ENCODE data around the gene YPEL1.

The YPEL1 gene

GRCh38 chr22:21652010-21652546 is 83.5 kb downstream of the YPEL1 start:
- Histone ChIP-seq H3K9ac (ENCODE audit: low read depth, low read length) (peak overlapping the region; percentile 73), H3K36me3 (ENCODE audit: control insufficient read depth, insufficient read depth, low read length) (peaks cover 7% of the 10 kb centered on the region), H3K27me3 (ENCODE audit: control insufficient read depth, insufficient read depth, low read length) (no peaks in the 10 kb centered on the region), H3K4me3 (ENCODE audit: low read depth, low read length) (peak overlapping the region; percentile 82), H3K4me1 (ENCODE audit: control insufficient read depth, insufficient read depth, low read length) (peaks cover 13% of the 10 kb centered on the region), H3K9me3 (ENCODE audit: control insufficient read depth, insufficient read depth, low read length) (no peaks in the 10 kb centered on the region)

- H3K4me1 ChIP-seq (ENCODE audit: control insufficient read depth, insufficient read depth, low read length) = peaks cover 10% of the 10 kb centered on the region
- peak overlapping the region; percentile 82 for H3K4me3 ChIP-seq (ENCODE audit: low read depth, low read length)
- H3K36me3 ChIP-seq (ENCODE audit: control insufficient read depth, insufficient read depth, low read length) = peaks cover 7% of the 10 kb centered on the region
- H3K9ac ChIP-seq (ENCODE audit: low read depth, low read length) = peak overlapping the region; percentile 83
- no peaks in the 10 kb centered on the region for H3K27me3 ChIP-seq (ENCODE audit: control insufficient read depth, insufficient read depth, low read length)
- no peaks in the 10 kb centered on the region for H3K9me3 ChIP-seq (ENCODE audit: control insufficient read depth, insufficient read depth, low read length)
These were observed 84.0 kb downstream of the YPEL1 start for GRCh38 chr22:21651521-21652009.

- Histone ChIP-seq H3K9me3 (ENCODE audit: control insufficient read depth, insufficient read depth, low read length) (no peaks in the 10 kb centered on the region), H3K27me3 (ENCODE audit: control insufficient read depth, insufficient read depth, low read length) (no peaks in the 10 kb centered on the region), H3K4me1 (ENCODE audit: control insufficient read depth, insufficient read depth, low read length) (peaks cover 10% of the 10 kb centered on the region), H3K9ac (ENCODE audit: low read depth, low read length) (peak overlapping the region; percentile 83), H3K36me3 (ENCODE audit: control insufficient read depth, insufficient read depth, low read length) (peaks cover 11% of the 10 kb centered on the region), H3K4me3 (ENCODE audit: low read depth, low read length) (peak overlapping the region; percentile 82)
These were observed 84.6 kb downstream of the YPEL1 start for GRCh38 chr22:21650823-21651520.

- peaks cover 11% of the 10 kb centered on the region for H3K36me3 ChIP-seq (ENCODE audit: control insufficient read depth, insufficient read depth, low read length)
- H3K4me3 ChIP-seq (ENCODE audit: low read depth, low read length) = no peak overlapping the region
- H3K9me3 ChIP-seq (ENCODE audit: control insufficient read depth, insufficient read depth, low read length) = no peaks in the 10 kb centered on the region
- H3K9ac ChIP-seq (ENCODE audit: low read depth, low read length) = no peak overlapping the region
- H3K4me1 ChIP-seq (ENCODE audit: control insufficient read depth, insufficient read depth, low read length) = peaks cover 10% of the 10 kb centered on the region
- H3K27me3 ChIP-seq (ENCODE audit: control insufficient read depth, insufficient read depth, low read length) = no peaks in the 10 kb centered on the region
These were observed 85.3 kb downstream of the YPEL1 start for GRCh38 chr22:21650280-21650679.
